Measurements from ENCODE around the gene KCNJ15.

GRCh38 chr21:38297194-38297631 lies 40.4 kb downstream of the KCNJ15 start:
- TF ChIP-seq POLR2A (IDR thresholded peaks at IDR 0.05) (no peak), CTCF (IDR thresholded peaks at IDR 0.05) (no peak), EP300 (IDR thresholded peaks at IDR 0.05) (no peak)

Measured in ovary (tissue), 3 donors.